NCI-H345 treated with DMSO at 0.1 percent for 48 hours (cell line): ENCODE results near the gene CALY.
A peak's percentile ranks its signal among the peaks of the same experiment; 100 is the strongest.
"Not testable (repeated sequence)": the region's sequence is repeated elsewhere in the genome, so short reads cannot be mapped to it uniquely, and the experiment has no call there.

Experiments
- DNase-seq: peaks from one replicate; lab custom pipeline; 2025; ENCODE audit not compliant: unreplicated experiment; lab: John Stamatoyannopoulos, UW

The CALY gene, protein sequence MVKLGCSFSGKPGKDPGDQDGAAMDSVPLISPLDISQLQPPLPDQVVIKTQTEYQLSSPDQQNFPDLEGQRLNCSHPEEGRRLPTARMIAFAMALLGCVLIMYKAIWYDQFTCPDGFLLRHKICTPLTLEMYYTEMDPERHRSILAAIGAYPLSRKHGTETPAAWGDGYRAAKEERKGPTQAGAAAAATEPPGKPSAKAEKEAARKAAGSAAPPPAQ

GRCh38 chr10:133336577-133337369, at the start of gene CALY:
TSS of gene CALY (minus strand) at chr10:133336896. CDS start at chr10:133328989, 7,907 bp downstream.
- no peak for DNase-seq

DNA sequence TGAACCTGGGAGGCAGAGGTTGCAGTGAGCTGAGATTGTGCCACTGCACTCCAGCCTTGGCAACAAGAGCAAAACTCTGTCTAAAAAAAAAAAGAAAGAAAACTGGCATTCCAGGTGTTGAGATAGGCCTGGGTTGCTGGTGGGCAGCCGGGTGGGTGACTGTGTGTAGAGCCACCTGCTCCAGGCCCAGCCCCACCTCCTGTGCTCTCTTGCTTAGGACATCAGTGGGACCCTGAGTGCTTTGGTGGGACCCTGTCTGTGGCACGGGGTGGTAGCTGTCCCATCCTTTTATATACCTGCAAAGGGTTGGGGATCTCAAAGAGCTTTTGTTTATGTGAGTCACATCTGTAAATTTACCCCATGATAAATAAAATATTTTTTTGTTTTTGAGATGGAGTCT, 48.5 kb upstream of the CALY start:
- DNase-seq: no peak

DNA sequence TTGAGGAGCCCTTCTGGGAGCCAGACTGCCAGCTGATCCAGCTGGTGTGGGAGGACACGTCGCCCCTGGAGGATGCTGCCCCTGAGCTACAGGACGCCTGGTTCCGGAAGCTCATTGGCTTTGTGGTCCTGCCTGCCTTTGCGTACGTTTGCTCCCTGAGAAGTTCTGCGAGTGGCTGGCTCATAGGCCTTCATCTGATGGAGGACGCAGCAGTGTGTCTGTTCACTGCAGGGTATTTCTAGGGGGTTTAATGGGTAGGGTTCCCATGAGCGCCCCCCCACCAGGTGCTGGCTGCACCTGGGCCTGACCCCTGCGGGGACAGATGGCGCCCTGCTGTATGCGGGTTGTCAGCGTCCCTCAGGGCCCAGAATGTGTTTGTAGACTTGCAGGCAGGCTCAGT, 47.4 kb upstream of the CALY start:
- DNase-seq: no peak

GRCh38 chr10:133383551-133383950, 46.9 kb upstream of the CALY start:
- DNase-seq: no peak

DNA sequence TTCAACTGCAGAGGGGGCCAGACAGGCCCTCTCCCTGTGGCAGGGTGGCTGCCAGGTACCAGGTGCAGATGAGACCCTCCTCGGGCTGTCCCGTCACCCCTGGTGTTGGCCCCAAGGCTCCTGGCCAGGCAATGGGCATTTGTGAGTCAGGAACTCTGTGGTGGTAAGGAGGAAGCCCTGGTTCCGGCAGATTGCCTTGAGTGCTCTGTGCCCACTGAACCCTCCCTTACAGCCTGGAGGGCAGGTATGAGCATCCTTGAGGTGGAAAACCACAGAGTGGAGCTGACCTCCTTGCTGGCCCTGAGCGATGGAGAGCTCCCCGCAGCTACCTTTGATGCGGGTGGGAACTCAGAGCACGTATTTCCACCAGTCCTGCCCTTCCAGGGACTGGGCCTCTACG, 44.3 kb upstream of the CALY start:
- no peak for DNase-seq

DNA sequence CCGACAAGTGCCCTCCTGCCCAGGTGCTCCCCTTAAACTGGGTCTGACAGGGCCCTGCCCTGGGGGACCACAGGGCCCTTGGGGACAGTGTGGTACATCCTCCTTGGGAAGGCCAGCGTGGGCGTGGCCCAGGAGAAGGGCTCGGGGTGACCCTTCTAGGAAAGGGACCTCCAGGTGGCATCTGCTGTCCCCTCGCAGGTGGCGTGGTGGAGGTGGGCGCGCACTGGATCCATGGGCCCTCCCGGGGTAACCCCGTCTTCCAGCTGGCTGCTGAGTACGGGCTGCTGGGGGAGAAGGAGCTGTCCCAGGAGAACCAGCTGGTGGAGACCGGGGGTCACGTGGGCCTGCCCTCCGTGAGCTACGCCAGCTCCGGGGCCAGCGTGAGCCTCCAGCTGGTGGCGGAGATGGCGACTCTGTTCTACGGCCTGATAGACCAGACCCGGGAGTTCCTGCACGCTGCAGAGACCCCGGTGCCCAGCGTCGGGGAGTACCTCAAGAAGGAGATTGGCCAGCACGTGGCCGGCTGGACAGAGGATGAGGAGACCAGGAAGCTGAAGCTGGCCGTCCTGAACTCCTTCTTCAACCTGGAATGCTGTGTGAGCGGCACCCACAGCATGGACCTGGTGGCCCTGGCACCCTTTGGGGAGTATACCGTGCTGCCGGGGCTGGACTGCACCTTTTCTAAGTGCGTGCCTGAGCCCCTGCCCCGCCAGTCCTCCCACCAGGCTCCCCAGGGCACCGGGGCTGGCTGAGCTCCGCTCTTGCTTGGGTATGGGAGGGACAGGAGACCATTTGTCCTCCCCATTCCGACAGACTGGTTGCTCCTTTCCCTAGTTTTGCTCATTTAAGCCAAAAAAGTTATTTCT, 43.3 kb upstream of the CALY start:
- no peak for DNase-seq

GRCh38 chr10:133379152-133379800, 42.6 kb upstream of the CALY start, which contains the start of gene PAOX:
TSS of gene PAOX (plus strand) at chr10:133379262. CDS start at chr10:133379317, 55 bp downstream.
- no peak for DNase-seq

DNA sequence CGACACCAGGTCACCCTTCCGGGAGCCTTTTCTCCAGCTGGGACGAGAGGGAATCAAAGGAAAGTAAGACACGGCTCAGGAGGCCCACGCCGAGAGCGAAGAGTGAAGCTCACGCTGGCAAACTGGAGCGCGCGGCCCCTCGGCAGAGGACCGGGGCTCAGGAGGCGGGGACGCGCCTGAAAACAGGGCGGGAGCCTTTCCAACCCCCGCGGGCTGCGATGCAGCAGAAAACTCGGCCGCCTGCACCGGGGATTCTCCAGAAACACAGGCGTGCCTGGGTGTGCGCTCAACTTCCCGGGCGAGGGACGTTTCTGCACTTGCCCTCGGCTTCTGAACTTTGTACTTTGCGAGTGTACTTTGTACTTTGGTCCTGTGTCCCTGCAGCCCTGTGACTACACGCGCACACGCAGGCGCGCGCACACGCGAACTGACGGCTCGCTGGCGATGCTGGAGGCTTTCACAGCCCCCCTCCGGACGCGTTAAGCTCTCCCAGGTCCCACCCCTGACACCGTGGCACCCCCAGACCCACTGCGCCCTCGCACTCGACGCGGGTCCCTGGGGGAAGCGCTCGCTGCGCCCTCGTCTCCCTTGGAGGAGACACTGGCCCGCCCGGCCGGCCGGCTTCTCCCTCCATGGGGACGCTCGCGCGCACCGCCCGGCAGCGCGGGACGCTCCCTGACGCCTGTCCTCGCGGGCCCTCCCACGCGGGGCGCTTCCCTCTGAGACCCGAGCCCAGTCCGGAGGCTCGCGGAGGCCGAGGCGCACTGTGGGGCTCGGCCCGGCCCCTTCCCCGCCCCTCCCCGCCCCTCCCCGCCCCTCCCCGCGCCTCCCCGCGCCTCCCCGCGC, 41.8 kb upstream of the CALY start:
- peak; percentile 14 for DNase-seq

GRCh38 chr10:133377818-133378250, 41.1 kb upstream of the CALY start:
- DNase-seq: no peak

GRCh38 chr10:133377025-133377817, 40.5 kb upstream of the CALY start:
- DNase-seq: no peak

DNA sequence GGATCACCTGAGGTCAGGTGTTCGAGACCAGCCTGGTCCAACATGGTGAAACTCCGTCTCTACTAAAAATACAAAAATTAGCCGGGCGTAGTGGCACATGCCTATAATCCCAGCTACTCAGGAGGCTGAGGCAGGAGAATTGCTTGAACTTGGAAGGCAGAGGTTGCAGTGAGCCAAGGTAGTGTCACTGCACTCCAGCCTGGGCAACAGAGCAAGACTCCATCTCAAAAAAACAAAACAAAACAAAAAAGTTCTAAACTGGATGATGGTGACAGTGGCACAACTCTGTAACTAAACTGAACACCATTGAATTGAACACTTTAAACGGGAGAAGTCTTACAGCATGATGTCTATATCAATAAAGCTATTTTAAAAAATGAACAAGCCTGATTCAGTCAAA, 39.5 kb upstream of the CALY start:
- not testable (repeated sequence) for DNase-seq

DNA sequence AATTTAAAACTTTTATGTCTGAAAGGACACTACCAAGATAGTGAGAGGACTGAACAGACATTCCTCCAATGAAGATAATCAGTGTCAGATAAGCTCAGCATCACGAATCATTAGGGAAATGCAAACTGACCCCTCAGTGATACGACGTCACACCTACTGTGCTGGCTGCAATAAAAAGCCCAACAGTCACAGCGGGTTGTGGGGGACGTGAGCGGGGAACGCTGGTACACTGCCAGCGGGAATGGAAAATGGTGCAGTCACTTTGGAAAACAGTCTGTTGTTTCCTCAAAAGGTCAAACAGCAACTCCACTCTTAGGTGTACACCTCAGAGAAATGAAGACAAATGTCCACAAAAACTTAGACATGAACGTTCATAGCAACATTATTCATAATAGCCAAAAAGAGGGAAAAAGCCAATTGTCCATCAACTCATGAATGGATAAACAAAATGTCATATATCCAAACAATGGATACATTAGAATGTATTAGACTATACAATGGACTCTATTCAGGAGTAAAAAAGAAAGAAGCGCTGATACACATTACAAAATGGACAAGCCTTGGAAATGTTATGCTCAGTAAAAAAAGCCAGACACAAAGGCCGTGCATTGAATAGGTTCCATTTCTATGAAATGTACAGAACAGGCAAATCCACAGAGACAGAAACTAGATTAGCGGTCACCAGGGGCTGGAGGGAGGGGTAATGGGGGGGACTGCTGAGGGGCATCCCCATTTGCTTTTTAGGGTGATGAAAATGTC, 38.8 kb upstream of the CALY start:
- DNase-seq: no peak

GRCh38 chr10:133373174-133374090, 36.7 kb upstream of the CALY start, which contains the start of gene ECHS1:
TSS of gene ECHS1 (minus strand) at chr10:133373354. CDS start at chr10:133373333, 21 bp downstream.
- peak; percentile 74 for DNase-seq

DNA sequence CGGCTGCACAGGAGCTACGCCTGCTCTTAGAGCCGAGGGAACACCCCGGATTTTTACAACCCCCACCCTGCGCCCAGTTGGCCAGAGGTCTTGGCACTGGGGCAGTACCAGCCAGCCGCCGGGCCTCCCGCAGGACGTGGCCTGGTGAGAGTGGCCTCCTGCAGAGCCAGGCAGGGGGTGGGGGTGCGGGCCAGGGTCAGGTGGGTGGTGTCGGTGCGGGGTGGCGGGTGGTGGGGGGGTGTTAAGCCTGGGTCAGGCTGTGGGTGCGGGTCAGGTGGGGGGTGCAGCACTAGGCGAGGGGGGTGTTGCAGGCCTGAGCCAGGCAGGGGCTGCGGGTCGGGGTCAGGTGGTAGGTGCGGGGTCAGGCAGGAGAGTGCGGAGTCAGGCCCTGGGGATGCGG, 35.8 kb upstream of the CALY start:
- no peak for DNase-seq

GRCh38 chr10:133370030-133370786, 33.5 kb upstream of the CALY start:
- DNase-seq: no peak

GRCh38 chr10:133368153-133368552, 31.5 kb upstream of the CALY start:
- DNase-seq: no peak

- not testable (repeated sequence) for DNase-seq
These were observed 30.8 kb upstream of the CALY start for GRCh38 chr10:133367461-133367860.
